Small intestine (tissue), 7 donors: Measurements from ENCODE around the gene TFF1. TPM values are rescaled to one million over a fixed set of nuclear protein-coding genes. Genes with fewer than 3 reads are reported as not detected.
A peak's percentile ranks its signal among the peaks of the same experiment; 100 is the strongest.

Experiments
- DNase-seq, 2 donors: peaks; one replicate each; pipeline versions ENCODE4 v3.0.0 to v3.0.0-alpha.2; 2013
- FAIRE-seq: peaks from 2 replicates; lab custom pipeline; 2012; peaks lifted over from hg19 to GRCh38; lab: Jason Lieb, UNC
- H3K27ac ChIP-seq, 3 donors: one replicate each; pipeline ENCODE4 v1.5.1; 2013; ENCODE audit warnings: low read length in 2 of 3, mild to moderate bottlenecking in 2 of 3, control low read depth in 1 of 3, inconsistent platforms in 1 of 3, low read depth in 1 of 3, moderate library complexity in 1 of 3
- H3K27me3 ChIP-seq, 3 donors: one replicate each; pipeline ENCODE4 v1.6.1; 2013; ENCODE audit warnings: low read length in 3 of 3, inconsistent platforms in 1 of 3; ENCODE audit not compliant: control insufficient read depth in 3 of 3, insufficient read depth in 3 of 3
- H3K36me3 ChIP-seq, 3 donors: one replicate each; pipeline ENCODE4 v1.6.1; 2013; ENCODE audit warnings: low read length in 3 of 3, inconsistent platforms in 1 of 3, low read depth in 1 of 3, mild to moderate bottlenecking in 1 of 3, moderate library complexity in 1 of 3; ENCODE audit not compliant: control insufficient read depth in 3 of 3, insufficient read depth in 2 of 3
- H3K4me1 ChIP-seq, 3 donors: one replicate each; pipeline ENCODE4 v1.6.1; 2013; ENCODE audit warnings: low read length in 2 of 3, inconsistent platforms in 1 of 3, low read depth in 1 of 3, mild to moderate bottlenecking in 1 of 3, moderate library complexity in 1 of 3; ENCODE audit not compliant: control insufficient read depth in 3 of 3, insufficient read depth in 2 of 3
- H3K4me3 ChIP-seq, 3 donors: one replicate each; pipeline ENCODE4 v1.5.1; 2013; ENCODE audit warnings: low read length in 3 of 3, control low read depth in 1 of 3, inconsistent platforms in 1 of 3, low read depth in 1 of 3, mild to moderate bottlenecking in 1 of 3, moderate library complexity in 1 of 3
- H3K9me3 ChIP-seq, 2 donors: one replicate each; pipeline ENCODE4 v1.6.1; 2013; ENCODE audit warnings: low read depth in 1 of 2, low read length in 1 of 2; ENCODE audit not compliant: control insufficient read depth in 2 of 2, insufficient read depth in 1 of 2
- WGBS, 3 donors: extraction: QIAGEN DNeasy Blood & Tissue Kit; methylation state at CpG; one replicate each; pipeline ENCODE4 v1.1.7; 2013; 5-methylcytosine and 5-hydroxymethylcytosine counted together
- polyA plus RNA-seq, 4 donors: library from polyadenylated mRNA; stranded (reverse) in 3 of 4; unstranded in 1 of 4; fragments of 200-250 nt in 3 of 4; fragments of 120-200 nt in 1 of 4; gene quantifications; one replicate each; pipeline versions ENCODE4 v1.2.1 to v1.2.3, GENCODE V29; 2013
- donor health status: healthy with polysubstance abuse.
- donor health status: control.
- donor health status: control.
- donor health status: Bipolar disorder and iron deficiency.
- donor health status: healthy.

TFF1 gene
- polyA plus RNA-seq, 4 donors: 14.5 to 187 (median 137) TPM

- FAIRE-seq: no peak
- WGBS, 3 donors: 88 to 92% (median 89%) methylated on average over 19 of the region's 19 CpGs
These were observed 30.7 kb upstream of the TFF1 start for GRCh38 chr21:42396799-42397745.

GRCh38 chr21:42395905-42396651 is 29.7 kb upstream of the TFF1 start, which contains the start of gene TMPRSS3:
Gene TMPRSS3 (minus strand): TSS chr21:42396052. CDS start chr21:42395417, 635 bp downstream.
- H3K27ac ChIP-seq: no peak within 1 kb of the TSS
- H3K27me3 ChIP-seq: no peaks in the 10 kb centered on the region
- no peak for FAIRE-seq
- no peak within 1 kb of the TSS for H3K4me3 ChIP-seq
- no peaks in the 10 kb centered on the region for H3K36me3 ChIP-seq
- H3K9me3 ChIP-seq: peaks cover 0 to 6% of the 10 kb centered on the region in 2 donors
- DNase-seq: peak in 1 of 2 donors; percentile 50
- WGBS, 3 donors: 54 to 85% (median 67%) methylated on average over 17 of the region's 17 CpGs
- peaks cover 0 to 14% (median 2%) of the 10 kb centered on the region in 3 donors for H3K4me1 ChIP-seq

More at GRCh38 chr21:42396799-42397745, 30.7 kb upstream of the TFF1 start:
- H3K27ac ChIP-seq: no peak overlapping the region
- H3K36me3 ChIP-seq: no peaks in the 10 kb centered on the region
- H3K9me3 ChIP-seq: no peaks in the 10 kb centered on the region
- no peak overlapping the region for H3K4me3 ChIP-seq
- no peaks in the 10 kb centered on the region for H3K27me3 ChIP-seq
- peaks cover 0 to 15% (median 2%) of the 10 kb centered on the region in 3 donors for H3K4me1 ChIP-seq
- DNase-seq: no peak

GRCh38 chr21:42395302-42395701 is 29.0 kb upstream of the TFF1 start:
- H3K36me3 ChIP-seq: no peaks in the 10 kb centered on the region
- H3K27ac ChIP-seq: no peak overlapping the region
- FAIRE-seq (no peak), DNase-seq (no peak)
- peaks cover 0 to 14% (median 2%) of the 10 kb centered on the region in 3 donors for H3K4me1 ChIP-seq
- 94 to 96% (median 94%) methylated on average over 11 of the region's 11 CpGs for WGBS, 3 donors
- no peaks in the 10 kb centered on the region for H3K27me3 ChIP-seq
- H3K9me3 ChIP-seq: peaks cover 0 to 6% of the 10 kb centered on the region in 2 donors
- no peak overlapping the region for H3K4me3 ChIP-seq

GRCh38 chr21:42393443-42393950 is 27.2 kb upstream of the TFF1 start:
- no peak for FAIRE-seq
- Histone ChIP-seq H3K4me1 (peaks cover 3 to 21% (median 3%) of the 10 kb centered on the region in 3 donors), H3K27me3 (no peaks in the 10 kb centered on the region), H3K4me3 (no peak overlapping the region), H3K9me3 (peaks cover 0 to 6% of the 10 kb centered on the region in 2 donors), H3K36me3 (no peaks in the 10 kb centered on the region), H3K27ac (no peak overlapping the region)
- DNase-seq: no peak
- 56 to 82% (median 64%) methylated on average over 8 of the region's 8 CpGs for WGBS, 3 donors

- 76 to 93% (median 89%) methylated on average over 17 of the region's 17 CpGs for WGBS, 3 donors
- no peak for FAIRE-seq
- peaks cover 0 to 6% of the 10 kb centered on the region in 2 donors for H3K9me3 ChIP-seq
- H3K4me3 ChIP-seq: no peak overlapping the region
- H3K36me3 ChIP-seq: no peaks in the 10 kb centered on the region
- no peak for DNase-seq
- H3K27ac ChIP-seq: no peak overlapping the region
- peaks cover 2 to 21% (median 3%) of the 10 kb centered on the region in 3 donors for H3K4me1 ChIP-seq
- no peaks in the 10 kb centered on the region for H3K27me3 ChIP-seq
These were observed 26.6 kb upstream of the TFF1 start for GRCh38 chr21:42392731-42393442.

- Histone ChIP-seq H3K4me1 (peaks cover 2 to 37% (median 3%) of the 10 kb centered on the region in 3 donors), H3K36me3 (no peaks in the 10 kb centered on the region), H3K9me3 (peaks cover 0 to 6% of the 10 kb centered on the region in 2 donors), H3K27ac (no peak overlapping the region), H3K27me3 (no peaks in the 10 kb centered on the region), H3K4me3 (no peak overlapping the region)
- WGBS, 3 donors: 85 to 97% (median 91%) methylated on average over 5 of the region's 5 CpGs
- FAIRE-seq (no peak), DNase-seq (no peak)
These were observed 25.0 kb upstream of the TFF1 start for GRCh38 chr21:42391297-42391696.

GRCh38 chr21:42390696-42391095 is 24.4 kb upstream of the TFF1 start:
- no peak overlapping the region for H3K27ac ChIP-seq
- H3K4me1 ChIP-seq: peaks cover 3 to 42% (median 4%) of the 10 kb centered on the region in 3 donors
- 49 to 69% (median 65%) methylated on average over 2 of the region's 2 CpGs for WGBS, 3 donors
- H3K36me3 ChIP-seq: no peaks in the 10 kb centered on the region
- DNase-seq (no peak), FAIRE-seq (no peak)
- no peaks in the 10 kb centered on the region for H3K27me3 ChIP-seq
- H3K9me3 ChIP-seq: peaks cover 0 to 6% of the 10 kb centered on the region in 2 donors
- H3K4me3 ChIP-seq: no peak overlapping the region
